Endothelial cell of umbilical vein (primary cell): ENCODE data around the gene MCFD2. TPM values are rescaled to one million over a fixed set of nuclear protein-coding genes. Genes with fewer than 3 reads are reported as not detected.

Experiments used
- BruUV-seq: library from RNA; stranded (reverse); fragments of 400-500 nt; replicated peaks from 2 replicates; lab custom pipeline; 2021; lab: Mats Ljungman, UMichigan
- CTCF ChIA-PET: fragments of 300-600, 350-600 bp; sonication (Branson Sonifier 250); formaldehyde crosslinking; loops from one replicate; lab custom pipeline; 2021; ENCODE audit warnings: antibody characterized with exemption, inconsistent platforms; lab: Charles Lee
- POLR2A ChIA-PET: fragments of 300-600, 350-600 bp; sonication (Branson Sonifier 250); formaldehyde crosslinking; loops from one replicate; lab custom pipeline; 2021; ENCODE audit warnings: antibody characterized with exemption, inconsistent platforms; lab: Charles Lee
- DNase-seq: peaks from one replicate; pipeline ENCODE4 v3.0.0-alpha.2; 2011; ENCODE audit warnings: low read depth, low spot score
- FAIRE-seq: peaks from 2 replicates; lab custom pipeline; 2011; peaks lifted over from hg19 to GRCh38; lab: Jason Lieb, UNC
- H2AFZ ChIP-seq: 2 replicates; pipeline ENCODE4 v1.6.0; 2012; ENCODE audit warnings: low read depth, low read length, control low read depth, inconsistent platforms
- H3K27ac ChIP-seq: 2 replicates; pipeline ENCODE4 v1.5.1; 2011; ENCODE audit warnings: low read depth, mild to moderate bottlenecking, control low read depth, low read length, moderate library complexity; ENCODE audit not compliant: insufficient read depth
- H3K27me3 ChIP-seq, 2 experiments: 2 replicates each; pipeline versions ENCODE4 v1.6.0 to v1.6.1; 2011; ENCODE audit warnings: low read length in 2 of 2, mixed read lengths in 1 of 2; ENCODE audit not compliant: control insufficient read depth in 2 of 2, insufficient read depth in 2 of 2
- H3K36me3 ChIP-seq, 2 experiments: 2 replicates in 1 of 2; 3 replicates in 1 of 2; pipeline ENCODE4 v1.5.1; 2011; ENCODE audit warnings: low read length in 2 of 2, mild to moderate bottlenecking in 1 of 2, moderate library complexity in 1 of 2; ENCODE audit not compliant: control insufficient read depth in 2 of 2, insufficient read depth in 2 of 2; ENCODE audit errors: extremely low read depth in 1 of 2
- H3K4me1 ChIP-seq: 3 replicates; pipeline ENCODE4 v1.5.1; 2011; ENCODE audit warnings: mild to moderate bottlenecking, low read length; ENCODE audit not compliant: control insufficient read depth, insufficient read depth; ENCODE audit errors: extremely low read depth
- H3K4me2 ChIP-seq: 2 replicates; pipeline ENCODE4 v1.6.1; 2011; ENCODE audit warnings: low read length, control low read depth, mixed read lengths; ENCODE audit not compliant: insufficient read depth
- H3K4me3 ChIP-seq, 3 experiments: fragments of 200-600 bp in 1 of 3; sonication (generic), shearing (Covaris generic) in 1 of 3; replicated peaks in 1 of 3; 2 replicates each; pipeline ENCODE4 v1.5.1; 2011 to 2016; ENCODE audit warnings: control low read depth in 3 of 3, low read length in 3 of 3, mild to moderate bottlenecking in 2 of 3, inconsistent platforms in 1 of 3, low read depth in 1 of 3, moderate library complexity in 1 of 3; ENCODE audit not compliant: insufficient read depth in 1 of 3
- H3K79me2 ChIP-seq: 2 replicates; pipeline ENCODE4 v1.6.0; 2012; ENCODE audit warnings: low read length, inconsistent platforms; ENCODE audit not compliant: control insufficient read depth, insufficient read depth
- H3K9ac ChIP-seq: replicated peaks from 2 replicates; pipeline ENCODE3; 2011; ENCODE audit warnings: low read length, control low read depth; ENCODE audit not compliant: insufficient read depth; ENCODE audit errors: extremely low read depth
- H3K9me1 ChIP-seq: replicated peaks from 3 replicates; pipeline ENCODE4 v1.6.0; 2011; ENCODE audit warnings: mild to moderate bottlenecking, low read length; ENCODE audit not compliant: control insufficient read depth, insufficient read depth; ENCODE audit errors: extremely low read depth
- H3K9me3 ChIP-seq: replicated peaks from 2 replicates; pipeline ENCODE4 v1.5.1; 2012; ENCODE audit warnings: low read length, inconsistent platforms; ENCODE audit not compliant: control insufficient read depth, insufficient read depth
- H4K20me1 ChIP-seq: replicated peaks from 2 replicates; pipeline ENCODE3; 2011; ENCODE audit warnings: mild to moderate bottlenecking, low read length; ENCODE audit not compliant: control insufficient read depth, insufficient read depth; ENCODE audit errors: extremely low read depth
- CTCF ChIP-seq, 2 donors: IDR thresholded peaks; 1 replicate in 1 of 2; 2 replicates in 1 of 2; pipeline ENCODE4 v1.5.1; 2011; ENCODE audit warnings: low read length in 2 of 2, mild to moderate bottlenecking in 2 of 2, moderate library complexity in 2 of 2, control low read depth in 1 of 2, inconsistent platforms in 1 of 2, low read depth in 1 of 2; ENCODE audit not compliant: insufficient read depth in 1 of 2; ENCODE audit errors: extremely low read depth in 1 of 2
- EZH2 ChIP-seq: IDR thresholded peaks from 2 replicates; pipeline ENCODE4 v1.6.1; 2012; ENCODE audit warnings: borderline replicate concordance, low read depth, mild to moderate bottlenecking, moderate library complexity, low read length, inconsistent platforms; ENCODE audit not compliant: severe bottlenecking
- FOS ChIP-seq: IDR thresholded peaks from 2 replicates; pipeline ENCODE4 v1.6.1; 2011; ENCODE audit warnings: mild to moderate bottlenecking, low read length, moderate library complexity, borderline replicate concordance; ENCODE audit not compliant: insufficient read depth
- GATA2 ChIP-seq: IDR thresholded peaks from 2 replicates; pipeline ENCODE4 v1.7.0; 2011; ENCODE audit warnings: low read depth, mild to moderate bottlenecking, moderate library complexity, mixed read lengths, low read length; ENCODE audit not compliant: insufficient read length, insufficient read depth
- JUN ChIP-seq: IDR thresholded peaks from 2 replicates; pipeline ENCODE4 v1.6.1; 2011; ENCODE audit warnings: borderline replicate concordance, low read depth; ENCODE audit not compliant: insufficient read length, insufficient read depth
- MAX ChIP-seq: IDR thresholded peaks from 2 replicates; pipeline ENCODE4 v1.6.1; 2011; ENCODE audit not compliant: insufficient read depth, insufficient read length
- MYC ChIP-seq: IDR thresholded peaks from one replicate; pipeline ENCODE4 v1.6.1; 2011; ENCODE audit warnings: mild to moderate bottlenecking, low read depth, low read length
- POLR2A ChIP-seq: IDR thresholded peaks from 2 replicates; pipeline ENCODE4 v1.6.1; 2012; ENCODE audit warnings: low read depth, mild to moderate bottlenecking, control low read depth, low read length
- POLR2AphosphoS5 ChIP-seq: IDR thresholded peaks from 2 replicates; pipeline ENCODE4 v1.6.1; 2012; ENCODE audit warnings: low read depth, mild to moderate bottlenecking, control low read depth, low read length, moderate library complexity; ENCODE audit not compliant: insufficient read depth
- dilution Hi-C: fragments of 300-500 bp; cut with MboI; formaldehyde crosslinking; loops from one replicate; pipeline ENCODE4 v1.15.0; 2019; ENCODE audit warnings: low sequenced_read_pairs; ENCODE audit not compliant: extremely low pct_ligation_motif_present
- intact Hi-C: fragments of 100-400 bp; cut with micrococcal nuclease; formaldehyde crosslinking; loops from one replicate; pipeline ENCODE4 v1.10.0; 2022
- polyA plus RNA-seq, 4 experiments: library from polyadenylated mRNA; depleted of rRNA in 3 of 4; stranded (reverse) in 3 of 4; unstranded in 1 of 4; fragments of >200 nt; gene quantifications; 2 replicates each; pipeline versions ENCODE4 v1.2.1 to v1.2.3, GENCODE V29; 2011 to 2012; ENCODE audit warnings: missing spikeins in 1 of 4
- total RNA-seq: library from RNA; stranded (reverse); gene quantifications from 2 replicates; pipeline ENCODE4 v1.2.3, GENCODE V29; 2021

MCFD2 gene
- total and polyA plus RNA-seq, 2 donors (not counting 3 experiments of a cell fraction or from before 2014, with no cell fraction given) = 74.8 to 141 TPM

- H3K36me3 ChIP-seq = no peaks in the 10 kb centered on the region
- H2AFZ ChIP-seq = no peak overlapping the region
- intact Hi-C loops = no loop called here
- BruUV-seq = no TSS peak
- ChIA-PET CTCF (interaction anchor here (1.1 kb wide), 1 partner anchor 11 kb away, joined by 4 read pairs; no protein-coding TSS in a partner anchor), POLR2A (no interaction called here)
- no peaks in the 10 kb centered on the region for H3K27me3 ChIP-seq
- H3K9ac ChIP-seq = no peak overlapping the region
- no peak for TF ChIP-seq EZH2
- TF ChIP-seq MYC = no peak
- no peak for TF ChIP-seq JUN
- no peak for TF ChIP-seq MAX
- no peak for TF ChIP-seq CTCF (IDR thresholded peaks at IDR 0.05; ENCODE audit: extremely low read depth in 1 of 2, insufficient read depth in 1 of 2, low read depth in 1 of 2, low read length in 2 of 2)
- TF ChIP-seq GATA2 = no peak
- no peak for TF ChIP-seq POLR2A
- TF ChIP-seq POLR2AphosphoS5 = no peak
- no peak for TF ChIP-seq FOS
- dilution Hi-C loops = no loop called here
- H3K4me3 ChIP-seq = no peak overlapping the region
- no peaks in the 10 kb centered on the region for H3K4me1 ChIP-seq
- no peaks in the 10 kb centered on the region for H3K9me1 ChIP-seq
- DNase-seq (no peak), FAIRE-seq (no peak)
- H3K4me2 ChIP-seq = no peak overlapping the region
- no peaks in the 10 kb centered on the region for H3K79me2 ChIP-seq
- H3K27ac ChIP-seq = no peak overlapping the region
- H4K20me1 ChIP-seq = no peaks in the 10 kb centered on the region
- H3K9me3 ChIP-seq = no peaks in the 10 kb centered on the region
Measured at GRCh38 chr2:46899053-46899452, 16.6 kb downstream of the MCFD2 start.
